ENCODE results near the gene KTN1.

Gene KTN1

DNA sequence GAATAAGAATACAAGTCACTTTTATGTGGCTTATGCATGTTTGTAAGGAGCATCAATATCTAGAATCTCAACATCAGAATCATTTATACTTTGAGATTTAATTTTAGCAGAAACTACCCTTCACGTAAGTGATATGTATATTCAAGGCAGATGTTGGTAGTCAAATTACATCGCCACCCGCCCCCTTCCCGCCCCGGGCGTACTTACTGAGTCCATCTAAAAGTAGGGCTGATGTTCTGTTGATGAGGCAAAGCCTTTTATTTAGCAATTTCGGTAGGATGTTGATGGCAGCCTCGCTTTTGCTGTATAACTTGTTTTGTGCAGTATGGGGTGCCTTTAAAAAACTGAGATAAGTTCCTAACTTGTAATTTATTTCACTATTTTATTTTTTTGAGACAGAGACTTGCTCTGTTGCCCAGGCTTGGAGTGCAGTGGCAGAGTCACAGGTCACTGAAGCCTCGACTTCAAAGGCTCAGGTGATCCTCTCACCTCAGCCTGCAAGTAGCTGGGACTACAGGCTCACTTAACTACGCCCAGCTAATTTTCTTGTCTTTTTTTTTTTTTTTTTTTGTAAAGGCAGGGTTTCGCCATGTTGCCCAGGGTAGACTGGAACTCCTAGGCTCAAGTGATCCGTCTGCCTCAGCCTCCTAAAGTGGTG lies 30.8 kb downstream of the KTN1 start:
- DNase-seq, result no peak

DNA sequence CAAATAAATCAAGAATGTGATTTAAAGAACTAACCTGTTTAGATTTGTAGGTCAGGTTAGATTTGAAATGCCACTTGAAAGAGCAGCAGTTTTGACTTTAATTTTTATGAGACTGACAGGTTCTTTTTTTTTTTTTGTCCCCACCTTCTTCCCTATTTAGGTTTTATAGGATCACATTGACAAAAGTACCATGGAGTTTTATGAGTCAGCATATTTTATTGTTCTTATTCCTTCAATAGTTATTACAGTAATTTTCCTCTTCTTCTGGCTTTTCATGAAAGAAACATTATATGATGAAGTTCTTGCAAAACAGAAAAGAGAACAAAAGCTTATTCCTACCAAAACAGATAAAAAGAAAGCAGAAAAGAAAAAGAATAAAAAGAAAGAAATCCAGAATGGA lies 31.9 kb downstream of the KTN1 start:
- DNase-seq, result no peak

DNA sequence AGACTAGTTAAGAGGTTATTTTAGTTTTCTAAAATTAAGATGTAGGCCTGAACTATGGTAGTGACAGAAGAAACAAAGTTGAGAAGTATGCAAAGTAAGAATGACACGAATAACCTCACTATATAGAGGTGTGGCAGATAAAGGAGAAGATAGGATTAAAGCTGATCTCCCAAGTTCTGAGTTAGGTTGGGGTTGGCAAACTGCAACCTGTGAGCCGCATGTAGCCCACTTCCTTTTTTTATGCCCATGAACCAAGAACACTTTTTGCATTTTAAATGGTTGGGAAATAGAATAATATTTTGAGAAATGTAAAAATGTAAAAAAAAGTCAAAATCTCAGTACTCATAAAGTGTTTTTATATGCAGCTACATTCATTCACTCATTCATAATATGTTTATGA lies 34.3 kb downstream of the KTN1 start:
- DNase-seq, result no peak

DNA sequence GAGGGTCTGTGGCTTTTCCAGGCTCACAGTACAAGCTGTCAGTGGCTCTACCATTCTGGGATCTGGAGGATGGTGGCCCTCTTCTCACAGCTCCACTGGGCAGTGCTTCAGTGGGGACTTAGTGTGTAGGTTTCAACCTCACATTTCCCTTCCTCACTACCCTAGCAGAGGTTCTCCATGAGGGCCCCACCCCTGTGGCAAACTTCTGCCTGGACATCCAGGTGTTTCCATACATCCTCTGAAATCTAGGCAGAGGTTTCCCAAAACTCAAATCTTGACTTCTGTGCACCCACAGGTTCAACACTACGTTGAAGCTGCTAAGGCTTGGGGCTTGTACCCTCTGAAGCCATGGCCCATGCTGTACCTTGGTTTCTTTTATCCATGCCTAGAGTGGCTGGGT lies 40.3 kb downstream of the KTN1 start:
- no peak for DNase-seq

DNA sequence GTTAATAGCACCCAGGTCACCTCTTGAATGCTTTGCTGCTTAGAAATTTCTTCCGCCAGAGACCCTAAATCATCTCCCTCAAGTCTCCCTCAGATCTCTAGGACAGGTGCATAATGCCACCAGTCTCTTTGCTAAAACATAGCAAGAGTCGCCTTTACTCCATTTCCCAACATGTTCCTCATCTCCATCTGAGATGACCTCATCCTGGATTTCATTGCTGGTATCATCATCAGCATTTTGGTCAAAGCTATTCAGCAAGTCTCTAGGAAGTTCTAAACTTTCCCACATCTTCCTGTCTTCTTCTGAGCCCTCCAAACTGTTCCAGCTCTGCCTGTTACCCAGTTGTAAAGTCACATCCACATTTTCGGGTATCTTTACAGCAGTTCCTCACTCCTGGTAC lies 41.0 kb downstream of the KTN1 start:
- DNase-seq, result no peak

DNA sequence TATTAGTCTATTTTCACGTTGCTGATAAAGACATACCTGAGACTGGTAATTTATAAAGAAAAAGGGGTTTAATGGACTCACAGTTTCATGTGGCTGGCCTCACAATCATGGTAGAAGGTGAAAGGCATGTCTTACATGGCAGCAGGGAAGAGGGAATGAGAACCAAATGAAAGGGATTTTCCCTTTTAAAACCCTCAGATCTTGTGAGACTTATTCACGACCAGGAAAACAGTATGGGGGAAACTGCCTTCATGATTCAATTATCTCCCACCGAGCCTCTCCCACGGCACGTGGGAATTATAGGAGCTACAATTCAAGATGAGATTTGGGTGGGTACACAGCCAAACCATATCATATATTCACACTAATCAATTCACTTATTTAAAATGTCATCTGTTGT lies 41.4 kb downstream of the KTN1 start:
- DNase-seq, result no peak

DNA sequence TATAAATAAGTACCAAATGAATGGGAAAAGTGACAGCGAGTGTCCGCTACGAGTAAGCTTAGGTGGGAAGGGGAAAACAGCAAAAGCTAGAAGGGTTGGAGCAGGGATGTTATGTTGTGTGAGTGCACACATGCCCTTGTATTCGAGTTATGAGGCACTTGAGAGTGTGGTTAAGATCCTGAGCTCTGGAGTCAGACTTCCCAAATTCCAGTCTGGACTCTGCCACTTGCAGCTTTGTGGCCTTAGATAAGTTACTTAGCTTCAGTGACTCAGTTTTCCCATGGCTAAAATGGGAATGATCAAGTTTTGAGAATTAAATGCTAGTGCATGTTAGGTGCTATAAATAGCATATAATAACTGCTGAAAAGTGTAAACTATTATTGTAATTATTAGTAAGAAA lies 44.9 kb downstream of the KTN1 start:
- DNase-seq, result no peak

DNA sequence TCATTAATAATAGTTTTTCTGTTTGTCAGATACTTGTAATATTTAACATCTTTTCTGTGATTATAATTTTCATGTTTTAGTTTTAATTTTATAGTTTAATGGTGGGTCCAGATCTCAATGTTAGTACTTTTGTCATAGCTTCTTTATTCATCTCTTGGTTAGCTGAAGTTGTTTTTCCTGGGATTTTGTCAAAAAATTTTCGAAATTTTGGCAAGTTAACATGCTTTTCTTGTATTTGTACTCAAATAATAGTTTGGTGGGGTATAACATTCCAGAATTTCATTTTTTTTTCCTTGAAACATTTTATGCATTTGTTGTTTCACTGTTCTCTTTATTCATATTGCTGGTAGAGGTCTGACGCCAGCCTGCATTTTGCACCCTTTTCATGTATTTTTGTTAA lies 45.5 kb downstream of the KTN1 start:
- DNase-seq, result no peak

DNA sequence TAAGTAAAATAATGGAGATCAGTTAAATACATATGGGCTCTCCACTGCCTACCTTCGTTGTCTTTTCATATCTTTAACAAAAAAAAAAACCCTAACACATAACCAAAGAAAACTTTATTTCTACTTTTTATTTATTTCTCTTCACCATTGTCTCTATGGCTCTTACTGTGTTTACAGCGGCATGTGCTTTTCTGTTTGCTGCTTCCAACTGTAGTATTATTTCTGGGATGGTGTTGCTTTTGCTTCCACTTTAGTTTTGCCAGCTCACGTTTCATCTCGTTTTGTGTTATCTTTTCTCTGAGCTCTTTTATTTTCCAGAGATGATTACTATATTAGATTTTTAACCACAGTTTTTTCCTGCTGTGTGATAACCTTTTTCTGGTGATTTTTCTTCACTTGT lies 46.1 kb downstream of the KTN1 start:
- DNase-seq, result no peak

DNA sequence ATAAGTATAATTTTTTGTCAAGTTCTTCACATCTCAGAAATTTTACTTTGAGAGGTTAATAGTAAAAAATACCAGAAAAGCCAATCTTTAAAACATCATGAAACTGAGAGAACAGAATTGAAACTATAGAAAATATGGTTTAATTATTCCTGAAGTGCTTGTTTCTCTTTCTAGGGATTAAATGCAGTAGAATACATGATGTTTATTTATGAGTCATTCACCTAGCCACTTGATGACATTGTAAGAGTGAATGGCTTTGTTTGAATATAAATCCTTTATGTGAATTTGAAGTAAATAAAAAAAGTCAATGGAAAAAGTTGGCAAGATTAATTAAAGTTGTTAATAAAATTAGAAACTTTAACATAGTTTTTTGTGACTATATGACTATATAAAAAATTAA lies 48.4 kb downstream of the KTN1 start:
- DNase-seq, result no peak

DNA sequence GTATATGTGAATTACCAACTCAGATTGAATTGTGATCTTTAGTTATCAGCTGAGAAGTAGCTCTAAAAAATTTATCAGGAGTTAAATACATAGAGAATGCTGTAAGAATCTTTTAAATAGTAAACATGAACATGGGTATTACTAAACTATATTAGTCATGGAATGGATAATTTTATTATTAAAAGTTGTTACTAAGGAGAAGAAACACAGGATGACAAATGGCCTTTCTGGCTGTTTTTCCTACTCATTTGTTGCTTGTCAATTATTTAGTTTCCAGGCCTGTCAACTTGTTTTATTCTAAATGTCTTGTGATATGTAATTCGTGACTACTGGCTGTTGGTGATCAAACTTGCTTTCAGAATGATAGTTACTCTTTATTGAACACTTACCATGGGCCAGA lies 58.7 kb downstream of the KTN1 start:
- no peak for DNase-seq

DNA sequence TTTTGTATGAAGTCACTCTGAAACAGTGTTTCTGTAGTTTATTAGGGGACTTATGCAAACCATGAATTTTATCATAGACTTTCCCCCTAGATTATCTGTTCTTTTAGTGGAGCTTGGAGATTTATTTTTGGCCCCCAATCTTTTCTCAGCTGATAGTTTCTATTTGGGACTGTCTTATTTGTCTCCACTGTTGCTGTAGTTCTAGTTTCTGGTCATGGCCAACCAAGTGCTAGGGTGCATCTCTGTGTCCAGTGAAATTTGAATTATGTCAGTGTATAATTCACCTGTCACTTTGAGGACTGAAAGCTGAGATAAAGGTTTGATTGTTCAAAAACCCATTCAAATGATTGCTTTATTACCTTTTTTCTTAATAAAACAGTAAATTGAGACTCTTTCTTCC lies 61.3 kb downstream of the KTN1 start:
- no peak for DNase-seq

DNA sequence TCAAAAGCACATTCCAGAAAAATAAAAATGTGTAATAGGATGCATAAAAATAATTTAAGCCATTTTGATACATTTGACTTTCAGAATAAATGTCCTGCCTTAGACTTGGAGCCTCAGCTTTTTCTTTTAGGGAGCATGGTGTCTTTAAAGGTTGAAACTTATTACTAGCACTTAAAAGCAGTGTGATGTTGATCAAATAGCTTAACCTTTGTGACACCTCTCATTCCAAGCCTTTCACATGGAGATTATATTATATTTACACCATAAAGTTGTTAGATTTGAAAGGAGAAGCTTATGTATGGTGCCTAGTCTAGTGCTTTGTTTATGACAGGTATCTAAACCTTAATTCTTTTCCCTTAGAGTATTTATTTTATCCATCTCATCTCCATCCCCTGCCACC lies 61.9 kb downstream of the KTN1 start:
- no peak for DNase-seq

DNA sequence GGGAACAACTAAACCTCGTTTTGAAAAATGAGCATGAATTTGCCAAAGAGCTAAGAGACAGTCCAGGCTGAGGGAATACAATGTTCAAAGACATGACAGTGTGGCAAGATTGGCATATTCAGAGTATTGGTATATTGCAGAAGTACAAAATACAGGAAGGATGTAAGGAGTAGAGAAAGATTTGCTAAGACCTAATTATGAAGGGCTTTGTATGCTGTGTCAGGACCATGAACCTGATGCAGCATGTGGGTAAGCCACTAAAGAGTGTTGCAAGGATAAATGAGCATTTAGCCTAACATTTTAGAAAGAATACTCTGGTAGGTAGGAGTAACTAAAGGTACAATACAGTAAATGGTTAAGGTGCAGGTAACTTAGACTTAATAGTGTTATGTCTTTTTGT lies 65.1 kb downstream of the KTN1 start:
- peak; percentile 34 to 57 for DNase-seq

DNA sequence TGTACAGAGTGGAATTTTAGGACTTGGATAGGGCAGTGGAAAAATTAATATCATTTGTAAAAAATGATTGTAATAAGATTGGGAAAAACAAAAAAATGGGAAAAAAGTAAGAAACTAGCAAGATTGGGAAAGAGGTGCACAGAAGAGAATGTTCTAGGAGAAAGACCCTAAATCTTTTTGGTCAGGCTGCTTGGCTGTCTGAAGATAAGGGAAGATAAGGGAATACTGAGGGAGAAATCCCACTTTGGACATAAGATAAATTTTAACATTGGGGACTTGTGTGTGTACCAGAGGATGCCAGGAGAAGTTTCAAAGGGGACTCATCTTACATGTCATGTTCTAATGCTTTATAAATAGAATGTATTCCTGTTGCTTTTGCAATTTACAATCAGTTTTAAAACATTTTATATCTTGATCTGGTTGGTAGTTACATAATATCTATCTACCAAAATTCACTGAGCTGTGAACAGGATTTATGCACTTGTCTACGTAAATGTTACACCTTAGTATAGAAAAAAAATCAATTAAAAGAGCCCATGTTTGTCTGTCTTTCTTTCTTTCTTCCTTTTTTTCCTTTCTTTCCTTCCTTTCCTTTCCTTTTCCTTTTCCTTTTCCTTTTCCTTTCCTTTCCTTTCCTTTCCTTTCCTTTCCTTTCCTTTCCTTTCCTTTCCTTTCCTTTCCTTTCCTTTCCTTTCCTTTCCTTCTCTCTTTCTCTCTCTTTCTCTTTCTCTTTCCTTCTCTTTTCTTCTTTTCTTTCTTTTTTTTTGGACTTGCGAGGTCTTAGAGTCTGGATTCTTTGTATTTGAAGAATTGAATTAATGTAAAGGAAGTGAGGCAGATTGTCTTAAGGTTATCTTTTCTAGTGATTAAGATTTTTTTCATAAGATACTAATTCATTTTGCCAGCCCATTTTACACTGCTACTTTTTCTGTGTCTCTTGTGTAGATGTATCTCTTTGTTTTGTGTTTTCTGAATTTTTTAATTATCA lies 66.1 kb downstream of the KTN1 start:
- no peak for DNase-seq

DNA sequence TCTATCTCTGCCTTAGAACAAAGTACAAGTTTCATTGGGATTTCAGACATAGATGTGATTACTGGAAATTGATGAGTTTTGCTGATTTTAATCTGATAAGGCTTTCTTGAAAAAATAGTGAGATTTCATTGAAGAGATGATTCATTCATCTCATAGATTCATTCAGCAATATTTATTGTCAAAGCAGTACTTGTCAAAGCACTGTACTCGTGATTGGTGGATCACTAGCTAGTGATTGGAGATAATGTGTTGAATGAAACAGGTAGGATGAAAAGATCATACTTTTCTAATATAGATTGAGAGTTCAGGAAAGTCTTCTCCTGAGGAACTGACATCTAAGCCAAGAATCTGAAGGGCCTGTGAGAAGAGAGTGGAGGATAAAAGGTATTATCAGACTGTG lies 71.0 kb downstream of the KTN1 start:
- DNase-seq, result no peak

DNA sequence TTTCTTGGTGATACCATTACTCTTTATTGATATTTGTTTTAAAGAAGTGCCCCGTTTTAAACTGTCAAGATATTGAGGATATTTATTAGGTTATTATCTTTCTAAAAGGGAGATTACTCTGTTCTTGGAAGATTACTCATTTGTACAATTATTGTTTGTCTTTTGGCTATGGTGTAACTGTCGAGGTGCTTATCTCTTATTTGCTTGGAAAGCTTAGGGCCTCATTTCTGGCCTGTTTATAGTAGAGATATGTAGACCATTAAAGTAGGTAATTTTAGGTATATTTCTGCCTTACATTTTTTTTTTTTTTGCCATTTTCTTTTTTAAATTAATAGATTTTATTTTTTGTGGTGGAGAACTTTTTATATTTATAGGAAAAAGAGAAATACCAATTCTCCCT lies 74.2 kb downstream of the KTN1 start:
- no peak for DNase-seq

DNA sequence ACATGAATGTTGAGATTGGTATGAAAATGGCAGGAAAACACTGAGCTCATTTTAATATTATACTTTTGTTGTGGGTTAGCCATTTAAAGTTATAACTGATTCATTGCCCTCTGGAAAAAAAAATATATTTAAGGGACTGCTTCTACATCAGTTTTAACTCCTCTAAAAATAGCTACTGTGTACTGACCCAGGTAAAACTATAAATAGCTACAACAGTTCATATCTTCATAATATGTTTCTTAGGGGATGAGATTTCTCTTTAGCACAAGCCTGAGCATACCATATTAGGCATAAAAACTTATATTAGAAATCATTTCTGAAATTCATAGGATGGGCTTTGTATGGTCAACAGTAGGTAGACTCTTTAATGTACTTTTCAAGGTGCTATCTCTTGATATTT lies 81.0 kb downstream of the KTN1 start:
- DNase-seq, result no peak

DNA sequence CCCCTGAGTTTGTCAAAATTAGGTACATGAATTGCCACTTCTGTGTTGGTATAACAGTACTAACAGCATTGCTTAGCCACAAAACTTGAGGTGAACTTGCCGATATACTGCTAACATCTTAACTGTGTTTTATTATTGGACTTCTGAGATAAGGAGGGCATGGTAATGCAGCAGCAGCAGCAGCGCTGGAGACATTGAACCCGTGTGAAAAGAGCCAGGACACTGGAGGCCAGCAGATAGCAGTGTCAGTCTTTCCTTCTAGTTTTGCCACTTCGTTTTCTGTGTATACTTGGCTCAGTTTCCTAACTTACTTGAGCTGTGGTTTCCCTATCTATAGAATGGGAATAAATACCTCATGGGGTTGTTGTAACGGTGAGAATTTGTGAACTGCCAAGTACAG lies 82.7 kb downstream of the KTN1 start:
- DNase-seq, result no peak

DNA sequence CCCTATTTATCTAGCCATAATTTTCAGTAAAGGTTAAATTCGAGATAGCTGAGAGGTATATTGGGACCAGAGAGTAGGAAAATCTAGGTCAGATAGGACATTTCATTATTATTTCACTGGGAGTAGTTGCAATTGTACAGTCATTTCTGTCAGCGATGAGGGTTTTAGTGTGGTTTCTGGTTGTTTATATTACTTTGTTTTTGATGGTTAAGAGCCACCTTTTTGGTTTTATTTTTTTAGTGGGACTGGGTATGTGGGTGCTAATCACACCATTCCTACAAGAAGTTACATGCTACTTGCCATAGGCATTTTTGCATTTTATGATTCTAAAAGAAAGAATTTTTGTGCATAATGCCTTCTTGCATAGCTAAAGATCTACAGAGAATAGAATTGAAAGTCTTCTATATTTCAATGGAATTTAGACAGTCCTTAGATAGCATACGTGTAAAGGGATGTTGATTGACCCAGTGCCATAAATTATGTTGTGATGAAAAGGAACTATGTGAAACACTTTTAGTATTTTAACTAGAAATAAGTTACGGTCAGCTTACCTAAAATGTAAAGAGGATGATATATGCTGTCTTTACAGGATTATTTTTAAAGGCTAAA lies 85.2 kb downstream of the KTN1 start:
- no peak for DNase-seq

DNA sequence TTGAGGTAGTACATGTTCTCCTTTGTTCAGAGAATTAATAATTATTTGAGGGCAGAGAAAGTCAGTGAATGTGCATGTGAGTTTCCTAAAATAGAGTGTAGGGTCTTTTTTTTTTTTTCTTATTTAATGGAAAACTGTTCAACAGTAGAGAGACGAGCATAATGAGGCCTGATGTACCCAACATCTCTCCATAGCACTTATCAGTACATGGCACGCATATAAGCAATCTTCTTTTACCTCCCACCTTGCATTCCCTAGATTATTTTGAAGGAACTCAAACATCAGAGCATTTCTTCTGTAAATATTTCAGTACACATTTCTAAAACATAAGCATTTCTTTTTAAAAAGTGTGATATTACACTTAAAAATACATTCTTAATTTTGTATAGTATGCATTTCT lies 87.8 kb downstream of the KTN1 start:
- DNase-seq, result no peak

DNA sequence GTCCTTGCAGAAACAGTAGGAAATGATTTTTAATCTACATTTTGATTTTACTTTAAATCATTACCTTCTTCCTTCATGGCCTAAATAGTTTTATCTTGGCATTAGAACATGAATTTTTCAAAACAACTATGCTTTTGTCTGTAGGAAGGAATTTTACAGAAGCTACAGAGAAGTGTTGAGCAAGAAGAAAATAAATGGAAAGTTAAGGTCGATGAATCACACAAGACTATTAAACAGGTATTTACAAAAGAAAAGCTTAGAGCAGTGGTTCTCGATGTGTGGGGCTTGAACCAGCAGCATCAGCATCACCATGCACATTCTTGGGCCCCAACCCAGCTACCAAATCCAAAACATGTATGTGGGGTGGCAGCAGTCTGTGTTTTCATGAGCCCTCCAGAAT lies 91.6 kb downstream of the KTN1 start:
- DNase-seq, result no peak

DNA sequence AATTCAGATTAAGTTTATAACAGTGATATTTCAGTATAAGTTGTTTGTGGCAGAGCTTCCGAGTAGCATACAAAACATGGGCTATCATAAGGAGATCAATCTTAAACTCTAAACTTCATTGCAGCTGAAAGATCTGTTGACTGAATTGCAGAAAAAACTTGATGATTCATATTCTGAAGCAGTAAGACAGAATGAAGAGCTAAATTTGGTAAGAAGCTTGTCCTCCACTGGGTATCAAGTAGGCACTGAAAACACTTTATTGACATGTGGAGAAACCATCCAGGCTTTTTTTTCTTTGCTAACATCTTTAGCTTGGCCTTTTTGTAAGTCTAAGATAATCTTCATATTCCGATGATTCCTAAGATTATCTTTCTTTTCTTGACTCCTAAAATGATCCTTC lies 93.0 kb downstream of the KTN1 start:
- no peak for DNase-seq

DNA sequence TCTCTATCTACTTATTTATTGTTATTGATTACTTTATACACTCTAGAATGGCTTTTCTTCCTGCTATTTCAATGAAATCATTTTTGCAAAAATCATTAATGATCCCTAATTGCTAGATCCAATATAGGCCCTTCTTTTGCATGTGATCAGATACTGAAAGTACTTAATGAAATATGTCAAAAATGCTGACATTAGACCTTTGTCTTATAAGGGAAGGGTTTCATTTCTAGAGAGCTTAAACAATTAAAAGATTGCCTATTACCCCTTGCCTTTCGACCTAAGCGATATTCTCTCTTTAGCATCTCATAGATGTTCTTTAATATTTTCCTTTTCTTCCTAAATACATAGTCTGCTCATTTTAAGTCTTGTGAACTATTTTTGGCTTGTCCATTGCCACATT lies 101.1 kb downstream of the KTN1 start:
- DNase-seq, result no peak

Data from Kasumi-1 (cell line).